Measurements from ENCODE around the gene C1QTNF3. TPM values are rescaled to one million over a fixed set of nuclear protein-coding genes. Genes with fewer than 3 reads are reported as not detected.
A peak's percentile ranks its signal among the peaks of the same experiment; 100 is the strongest.
"Not testable (repeated sequence)": the region's sequence is repeated elsewhere in the genome, so short reads cannot be mapped to it uniquely, and the experiment has no call there.

Gene C1QTNF3
- total RNA-seq, 1 experiment from 2014 or later: 0.59 TPM

- no peak for DNase-seq
- Histone ChIP-seq H3K4me3 (ENCODE audit: insufficient read depth, low read depth, low read length) (no peak overlapping the region), H3K27me3 (ENCODE audit: control insufficient read depth, insufficient read depth, low read length) (no peaks in the 10 kb centered on the region), H3K36me3 (replicated peaks; ENCODE audit: control insufficient read depth, insufficient read depth, low read length) (no peaks in the 10 kb centered on the region)
These were observed 22.3 kb downstream of the C1QTNF3 start for GRCh38 chr5:34020726-34021125.

GRCh38 chr5:34017254-34017653 lies 25.8 kb downstream of the C1QTNF3 start:
- no peak for DNase-seq
- no peak overlapping the region for H3K4me3 ChIP-seq (ENCODE audit: insufficient read depth, low read depth, low read length)
- H3K36me3 ChIP-seq (replicated peaks; ENCODE audit: control insufficient read depth, insufficient read depth, low read length): no peaks in the 10 kb centered on the region
- no peaks in the 10 kb centered on the region for H3K27me3 ChIP-seq (ENCODE audit: control insufficient read depth, insufficient read depth, low read length)

GRCh38 chr5:34016750-34017149 lies 26.3 kb downstream of the C1QTNF3 start:
- no peak for DNase-seq
- H3K4me3 ChIP-seq (ENCODE audit: insufficient read depth, low read depth, low read length): no peak overlapping the region
- no peaks in the 10 kb centered on the region for H3K27me3 ChIP-seq (ENCODE audit: control insufficient read depth, insufficient read depth, low read length)
- H3K36me3 ChIP-seq (replicated peaks; ENCODE audit: control insufficient read depth, insufficient read depth, low read length): no peaks in the 10 kb centered on the region

GRCh38 chr5:34016222-34016621 lies 26.8 kb downstream of the C1QTNF3 start:
- DNase-seq: no peak

GRCh38 chr5:34015120-34015822 lies 27.7 kb downstream of the C1QTNF3 start:
- DNase-seq: no peak
- Histone ChIP-seq H3K27me3 (ENCODE audit: control insufficient read depth, insufficient read depth, low read length) (no peaks in the 10 kb centered on the region), H3K36me3 (replicated peaks; ENCODE audit: control insufficient read depth, insufficient read depth, low read length) (no peaks in the 10 kb centered on the region), H3K4me3 (ENCODE audit: insufficient read depth, low read depth, low read length) (no peak overlapping the region)

More at GRCh38 chr5:34016222-34016621, 26.8 kb downstream of the C1QTNF3 start:
- Histone ChIP-seq H3K27me3 (ENCODE audit: control insufficient read depth, insufficient read depth, low read length) (no peaks in the 10 kb centered on the region), H3K4me3 (ENCODE audit: insufficient read depth, low read depth, low read length) (no peak overlapping the region), H3K36me3 (replicated peaks; ENCODE audit: control insufficient read depth, insufficient read depth, low read length) (no peaks in the 10 kb centered on the region)

GRCh38 chr5:34014626-34015025 lies 28.4 kb downstream of the C1QTNF3 start:
- DNase-seq: no peak
- Histone ChIP-seq H3K4me3 (ENCODE audit: insufficient read depth, low read depth, low read length) (no peak overlapping the region), H3K36me3 (replicated peaks; ENCODE audit: control insufficient read depth, insufficient read depth, low read length) (no peaks in the 10 kb centered on the region), H3K27me3 (ENCODE audit: control insufficient read depth, insufficient read depth, low read length) (no peaks in the 10 kb centered on the region)

- no peaks in the 10 kb centered on the region for H3K27me3 ChIP-seq (ENCODE audit: control insufficient read depth, insufficient read depth, low read length)
- no peak for DNase-seq
- no peaks in the 10 kb centered on the region for H3K36me3 ChIP-seq (replicated peaks; ENCODE audit: control insufficient read depth, insufficient read depth, low read length)
- no peak overlapping the region for H3K4me3 ChIP-seq (ENCODE audit: insufficient read depth, low read depth, low read length)
These were observed 29.5 kb downstream of the C1QTNF3 start for GRCh38 chr5:34013547-34013946.

GRCh38 chr5:34012791-34013190 lies 30.2 kb downstream of the C1QTNF3 start:
- no peak for DNase-seq
- H3K4me3 ChIP-seq (ENCODE audit: insufficient read depth, low read depth, low read length): no peak overlapping the region
- no peaks in the 10 kb centered on the region for H3K27me3 ChIP-seq (ENCODE audit: control insufficient read depth, insufficient read depth, low read length)
- H3K36me3 ChIP-seq (replicated peaks; ENCODE audit: control insufficient read depth, insufficient read depth, low read length): no peaks in the 10 kb centered on the region

GRCh38 chr5:34011536-34011935 lies 31.5 kb downstream of the C1QTNF3 start:
- no peak for DNase-seq
- Histone ChIP-seq H3K27me3 (ENCODE audit: control insufficient read depth, insufficient read depth, low read length) (no peaks in the 10 kb centered on the region), H3K36me3 (replicated peaks; ENCODE audit: control insufficient read depth, insufficient read depth, low read length) (no peaks in the 10 kb centered on the region), H3K4me3 (ENCODE audit: insufficient read depth, low read depth, low read length) (no peak overlapping the region)

- DNase-seq; H3K4me3 ChIP-seq (ENCODE audit: insufficient read depth, low read depth, low read length); H3K27me3 ChIP-seq (ENCODE audit: control insufficient read depth, insufficient read depth, low read length); H3K36me3 ChIP-seq (replicated peaks; ENCODE audit: control insufficient read depth, insufficient read depth, low read length): not testable (repeated sequence)
These were observed 32.9 kb downstream of the C1QTNF3 start for GRCh38 chr5:34010146-34010545.

GRCh38 chr5:34009610-34010009 lies 33.4 kb downstream of the C1QTNF3 start:
- Histone ChIP-seq H3K27me3 (ENCODE audit: control insufficient read depth, insufficient read depth, low read length) (no peaks in the 10 kb centered on the region), H3K4me3 (ENCODE audit: insufficient read depth, low read depth, low read length) (no peak overlapping the region), H3K36me3 (replicated peaks; ENCODE audit: control insufficient read depth, insufficient read depth, low read length) (no peaks in the 10 kb centered on the region)
- no peak for DNase-seq

- no peak for DNase-seq
- Histone ChIP-seq H3K4me3 (ENCODE audit: insufficient read depth, low read depth, low read length) (peak overlapping the region; percentile 81; the same call in 1 of the 2 replicates), H3K27me3 (ENCODE audit: control insufficient read depth, insufficient read depth, low read length) (no peaks in the 10 kb centered on the region), H3K36me3 (replicated peaks; ENCODE audit: control insufficient read depth, insufficient read depth, low read length) (no peaks in the 10 kb centered on the region)
These were observed 34.2 kb downstream of the C1QTNF3 start for GRCh38 chr5:34008802-34009201.

- peak; percentile 97 for DNase-seq
- Histone ChIP-seq H3K27me3 (ENCODE audit: control insufficient read depth, insufficient read depth, low read length) (no peaks in the 10 kb centered on the region), H3K4me3 (ENCODE audit: insufficient read depth, low read depth, low read length) (peak within 1 kb of the TSS; percentile 81), H3K36me3 (replicated peaks; ENCODE audit: control insufficient read depth, insufficient read depth, low read length) (no peaks in the 10 kb centered on the region)
These were observed 35.1 kb downstream of the C1QTNF3 start, which contains the start of gene AMACR for GRCh38 chr5:34007621-34008600. Gene AMACR, minus strand, starts transcription at chr5:34008050. Its CDS starts 31 bp downstream, at chr5:34008019.

- DNase-seq: peak; percentile 29
- H3K27me3 ChIP-seq (ENCODE audit: control insufficient read depth, insufficient read depth, low read length): no peaks in the 10 kb centered on the region
- H3K36me3 ChIP-seq (replicated peaks; ENCODE audit: control insufficient read depth, insufficient read depth, low read length): no peaks in the 10 kb centered on the region
- H3K4me3 ChIP-seq (ENCODE audit: insufficient read depth, low read depth, low read length): peak overlapping the region; percentile 81
These were observed 35.8 kb downstream of the C1QTNF3 start for GRCh38 chr5:34007201-34007620.

GRCh38 chr5:34005681-34006080 lies 37.3 kb downstream of the C1QTNF3 start:
- Histone ChIP-seq H3K27me3 (ENCODE audit: control insufficient read depth, insufficient read depth, low read length) (no peaks in the 10 kb centered on the region), H3K4me3 (ENCODE audit: insufficient read depth, low read depth, low read length) (no peak overlapping the region), H3K36me3 (replicated peaks; ENCODE audit: control insufficient read depth, insufficient read depth, low read length) (no peaks in the 10 kb centered on the region)
- no peak for DNase-seq

Data from H7 (cell line).